A673 (cell line): ENCODE data around the gene OSBPL3.

Experiments
- EZH2 ChIP-seq: fragments of 200-600 bp; sonication (generic); IDR thresholded peaks from 2 replicates; pipeline ENCODE4 v1.6.1; 2017; ENCODE audit warnings: borderline replicate concordance, low read depth, mild to moderate bottlenecking, mixed read lengths, antibody characterized with exemption, low read length; ENCODE audit not compliant: poor library complexity, severe bottlenecking
- TF ChIP-seq, protein P1 (sequence below): fragments of 300-800, 200-600 bp; sonication (generic); conservative IDR thresholded peaks from 2 replicates; pipeline ENCODE4 v1.5.1; 2017; ENCODE audit warnings: low read depth, mild to moderate bottlenecking, antibody characterized with exemption, low read length, moderate library complexity, mixed read lengths

DNA sequence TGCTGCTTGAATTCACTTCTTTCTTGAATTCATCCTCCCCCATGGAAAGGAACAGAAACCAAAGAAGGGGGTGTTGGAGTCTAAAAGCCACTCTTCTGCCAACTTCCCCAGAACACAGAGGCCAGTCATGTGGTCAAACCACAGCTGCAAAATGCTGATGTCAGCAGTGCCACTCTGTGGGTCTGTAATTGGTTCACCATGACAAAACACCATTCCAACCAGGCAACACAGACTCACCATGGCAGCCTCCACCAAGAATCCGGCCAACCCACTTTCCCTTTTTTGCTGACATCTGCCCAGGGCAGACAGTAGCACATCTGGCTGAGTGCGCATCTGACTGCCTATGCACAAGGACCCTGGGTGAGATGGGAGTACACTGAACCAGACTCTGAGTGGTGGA is 16.8 kb downstream of the OSBPL3 start:
- TF ChIP-seq, protein P1, sequence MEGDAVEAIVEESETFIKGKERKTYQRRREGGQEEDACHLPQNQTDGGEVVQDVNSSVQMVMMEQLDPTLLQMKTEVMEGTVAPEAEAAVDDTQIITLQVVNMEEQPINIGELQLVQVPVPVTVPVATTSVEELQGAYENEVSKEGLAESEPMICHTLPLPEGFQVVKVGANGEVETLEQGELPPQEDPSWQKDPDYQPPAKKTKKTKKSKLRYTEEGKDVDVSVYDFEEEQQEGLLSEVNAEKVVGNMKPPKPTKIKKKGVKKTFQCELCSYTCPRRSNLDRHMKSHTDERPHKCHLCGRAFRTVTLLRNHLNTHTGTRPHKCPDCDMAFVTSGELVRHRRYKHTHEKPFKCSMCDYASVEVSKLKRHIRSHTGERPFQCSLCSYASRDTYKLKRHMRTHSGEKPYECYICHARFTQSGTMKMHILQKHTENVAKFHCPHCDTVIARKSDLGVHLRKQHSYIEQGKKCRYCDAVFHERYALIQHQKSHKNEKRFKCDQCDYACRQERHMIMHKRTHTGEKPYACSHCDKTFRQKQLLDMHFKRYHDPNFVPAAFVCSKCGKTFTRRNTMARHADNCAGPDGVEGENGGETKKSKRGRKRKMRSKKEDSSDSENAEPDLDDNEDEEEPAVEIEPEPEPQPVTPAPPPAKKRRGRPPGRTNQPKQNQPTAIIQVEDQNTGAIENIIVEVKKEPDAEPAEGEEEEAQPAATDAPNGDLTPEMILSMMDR = no peak
- TF ChIP-seq EZH2 = no peak
